Memory B cell (primary cell): ENCODE data around the gene CES3.

ENCODE experiments used
- ATAC-seq: fragments of 150-1000 bp; cut with Tn5 transposase; 2 replicates; pipeline ENCODE4 v1.10.0; 2021; ENCODE audit warnings: low read depth, mild to moderate bottlenecking, moderate library complexity
- DNase-seq, 2 donors: peaks; one replicate each; pipeline ENCODE4 v3.0.0; 2022; ENCODE audit warnings: low spot score in 2 of 2
- H3K27ac Mint-ChIP-seq: one replicate; pipeline ENCODE4 v1.8.0; 2022; ENCODE audit warnings: mild to moderate bottlenecking, moderate library complexity, mixed read lengths
- H3K27me3 Mint-ChIP-seq: one replicate; pipeline ENCODE4 v1.8.0; 2022; ENCODE audit warnings: mixed read lengths
- H3K36me3 Mint-ChIP-seq: one replicate; pipeline ENCODE4 v1.8.0; 2022; ENCODE audit warnings: mild to moderate bottlenecking, mixed read lengths
- H3K4me1 Mint-ChIP-seq: one replicate; pipeline ENCODE4 v1.8.0; 2022; ENCODE audit warnings: mixed read lengths
- H3K4me3 Mint-ChIP-seq: one replicate; pipeline ENCODE4 v1.8.0; 2022; ENCODE audit warnings: mild to moderate bottlenecking, moderate library complexity, mixed read lengths
- H3K9me3 Mint-ChIP-seq: one replicate; pipeline ENCODE4 v1.8.0; 2022; ENCODE audit warnings: mixed read lengths

The CES3 gene, protein sequence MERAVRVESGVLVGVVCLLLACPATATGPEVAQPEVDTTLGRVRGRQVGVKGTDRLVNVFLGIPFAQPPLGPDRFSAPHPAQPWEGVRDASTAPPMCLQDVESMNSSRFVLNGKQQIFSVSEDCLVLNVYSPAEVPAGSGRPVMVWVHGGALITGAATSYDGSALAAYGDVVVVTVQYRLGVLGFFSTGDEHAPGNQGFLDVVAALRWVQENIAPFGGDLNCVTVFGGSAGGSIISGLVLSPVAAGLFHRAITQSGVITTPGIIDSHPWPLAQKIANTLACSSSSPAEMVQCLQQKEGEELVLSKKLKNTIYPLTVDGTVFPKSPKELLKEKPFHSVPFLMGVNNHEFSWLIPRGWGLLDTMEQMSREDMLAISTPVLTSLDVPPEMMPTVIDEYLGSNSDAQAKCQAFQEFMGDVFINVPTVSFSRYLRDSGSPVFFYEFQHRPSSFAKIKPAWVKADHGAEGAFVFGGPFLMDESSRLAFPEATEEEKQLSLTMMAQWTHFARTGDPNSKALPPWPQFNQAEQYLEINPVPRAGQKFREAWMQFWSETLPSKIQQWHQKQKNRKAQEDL

DNA sequence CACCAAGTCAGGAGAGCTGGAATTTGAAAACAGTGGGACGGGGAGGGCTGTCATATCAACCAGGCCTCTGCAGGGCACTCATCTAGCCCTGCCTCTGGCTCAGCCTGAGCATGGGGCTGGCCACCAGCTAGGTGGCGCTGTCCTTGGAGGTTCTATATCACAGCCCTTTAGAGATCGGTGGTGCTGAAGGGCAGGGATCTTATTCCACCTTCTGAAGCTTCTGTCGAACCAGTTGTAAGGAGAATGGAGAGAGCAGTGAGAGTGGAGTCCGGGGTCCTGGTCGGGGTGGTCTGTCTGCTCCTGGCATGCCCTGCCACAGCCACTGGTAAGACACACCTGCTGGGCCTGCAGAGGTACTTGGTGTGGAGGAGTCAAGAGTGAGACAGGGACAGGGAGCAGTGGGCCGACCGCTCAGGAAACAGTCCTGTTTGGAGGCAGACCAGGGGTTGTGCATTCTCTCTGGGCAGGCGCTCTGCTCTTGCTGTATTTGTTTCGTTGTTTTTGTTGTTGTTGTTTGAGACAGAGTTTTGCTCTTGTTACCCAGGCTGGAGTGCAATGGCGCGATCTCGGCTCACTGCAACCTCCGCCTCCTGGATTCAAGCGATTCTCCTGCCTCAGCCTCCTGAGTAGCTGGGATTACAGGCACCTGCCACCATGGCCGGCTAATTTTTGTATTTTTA is at the start of gene CES3:
CES3 (plus strand) TSS at position 202 of the 680 bp plus-strand sequence; CDS start at position 244, 42 bp downstream.
- ATAC-seq (peak; percentile 90), DNase-seq (peak; percentile 27 to 39)
- peaks cover 4% of the 10 kb centered on the region for H3K27me3 Mint-ChIP-seq
- peak within 1 kb of the TSS; percentile 26 for H3K27ac Mint-ChIP-seq
- H3K4me3 Mint-ChIP-seq: peak within 1 kb of the TSS; percentile 64
- H3K36me3 Mint-ChIP-seq: no peaks in the 10 kb centered on the region
- peaks cover 22% of the 10 kb centered on the region for H3K4me1 Mint-ChIP-seq
- H3K9me3 Mint-ChIP-seq: no peaks in the 10 kb centered on the region

DNA sequence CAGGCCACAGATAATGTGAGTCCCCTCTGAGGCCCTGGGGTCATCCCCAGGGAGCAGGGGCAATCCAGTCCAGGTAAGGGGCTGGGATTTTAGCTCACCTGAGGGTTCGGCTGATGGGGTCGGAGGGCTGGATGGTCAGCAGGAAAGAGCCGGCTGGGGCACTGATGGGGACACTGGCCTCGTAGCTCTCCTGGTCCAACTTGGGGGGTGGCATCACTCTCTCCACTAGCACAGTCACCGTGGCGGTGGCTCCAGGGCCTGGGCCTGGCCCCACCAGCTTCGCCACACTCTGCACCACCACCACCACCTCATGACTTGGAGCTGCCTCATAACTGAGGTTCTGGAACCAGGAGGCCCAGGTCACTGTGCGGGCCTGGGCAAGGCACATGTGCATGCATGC is 49.3 kb upstream of the CES3 start:
- Mint-ChIP-seq H3K27me3 (peaks cover 14% of the 10 kb centered on the region), H3K27ac (no peak overlapping the region), H3K4me3 (no peak overlapping the region), H3K9me3 (no peaks in the 10 kb centered on the region), H3K36me3 (no peaks in the 10 kb centered on the region), H3K4me1 (no peaks in the 10 kb centered on the region)
- ATAC-seq: no peak
- DNase-seq: no peak

DNA sequence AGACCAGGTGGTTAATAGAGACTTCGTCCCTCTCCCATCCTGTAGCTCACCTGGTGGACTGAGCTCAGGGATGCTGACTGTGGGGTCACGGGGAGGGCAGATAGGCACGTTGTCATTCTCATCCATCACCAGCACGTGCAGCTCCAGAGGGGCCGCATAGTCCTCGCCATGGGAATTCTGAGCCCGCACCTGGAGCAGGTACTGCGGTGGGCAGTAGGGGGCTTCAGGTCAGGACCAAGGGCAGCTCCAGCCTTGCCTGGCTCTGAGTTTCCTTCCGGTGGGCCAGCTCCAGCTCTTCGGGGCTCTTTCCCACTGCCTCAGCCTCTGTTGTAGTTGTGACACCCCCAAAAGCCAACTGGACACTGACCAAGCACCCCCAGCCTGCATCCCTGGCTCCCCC is 48.0 kb upstream of the CES3 start:
- H3K36me3 Mint-ChIP-seq: no peaks in the 10 kb centered on the region
- peaks cover 14% of the 10 kb centered on the region for H3K27me3 Mint-ChIP-seq
- DNase-seq: no peak
- H3K4me1 Mint-ChIP-seq: no peaks in the 10 kb centered on the region
- H3K27ac Mint-ChIP-seq: no peak overlapping the region
- H3K9me3 Mint-ChIP-seq: no peaks in the 10 kb centered on the region
- no peak overlapping the region for H3K4me3 Mint-ChIP-seq
- no peak for ATAC-seq

DNA sequence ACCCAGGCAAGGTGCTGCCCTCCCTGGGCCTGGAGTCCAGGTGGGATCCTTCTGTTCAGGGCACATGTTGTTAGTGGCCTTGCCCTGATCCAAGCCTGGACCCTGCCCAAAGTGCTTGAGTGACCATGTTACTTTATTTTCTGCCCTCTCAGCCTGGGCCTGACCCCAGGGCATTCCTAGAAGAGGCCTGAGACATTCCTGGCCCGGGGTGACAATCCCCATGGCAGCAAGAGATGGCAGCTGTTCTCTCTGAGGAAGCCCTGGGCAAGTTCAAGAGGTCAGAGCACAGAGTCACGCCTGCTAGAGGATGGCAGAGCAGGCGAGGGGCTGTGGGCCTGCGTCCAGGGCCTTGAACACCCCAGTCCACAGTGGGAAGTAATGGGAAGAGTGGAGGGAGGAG is 47.4 kb upstream of the CES3 start:
- Mint-ChIP-seq H3K27me3 (peaks cover 14% of the 10 kb centered on the region), H3K4me3 (no peak overlapping the region), H3K36me3 (no peaks in the 10 kb centered on the region), H3K27ac (no peak overlapping the region), H3K9me3 (no peaks in the 10 kb centered on the region), H3K4me1 (no peaks in the 10 kb centered on the region)
- no peak for DNase-seq
- ATAC-seq: no peak

DNA sequence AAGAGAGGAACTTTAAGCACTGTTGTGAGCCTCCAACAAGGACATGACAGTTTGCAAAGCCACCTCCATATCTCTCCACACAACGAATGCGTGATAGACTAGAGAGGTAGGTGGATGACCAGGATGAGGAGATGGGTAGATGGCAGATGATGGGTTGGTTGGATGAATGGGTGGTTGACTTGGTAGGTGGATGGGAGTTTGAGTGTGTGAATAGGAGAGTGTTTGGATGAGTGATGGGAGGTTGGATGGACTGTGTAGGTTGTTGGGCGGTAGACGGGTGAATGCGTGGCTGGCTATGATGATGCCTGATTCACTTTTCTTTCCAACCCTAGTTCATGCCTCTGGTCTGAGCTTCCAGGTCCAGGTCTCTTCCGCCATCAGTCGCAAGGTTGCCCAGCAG is 46.5 kb upstream of the CES3 start:
- Mint-ChIP-seq H3K4me1 (no peaks in the 10 kb centered on the region), H3K36me3 (no peaks in the 10 kb centered on the region), H3K27ac (no peak overlapping the region)

DNA sequence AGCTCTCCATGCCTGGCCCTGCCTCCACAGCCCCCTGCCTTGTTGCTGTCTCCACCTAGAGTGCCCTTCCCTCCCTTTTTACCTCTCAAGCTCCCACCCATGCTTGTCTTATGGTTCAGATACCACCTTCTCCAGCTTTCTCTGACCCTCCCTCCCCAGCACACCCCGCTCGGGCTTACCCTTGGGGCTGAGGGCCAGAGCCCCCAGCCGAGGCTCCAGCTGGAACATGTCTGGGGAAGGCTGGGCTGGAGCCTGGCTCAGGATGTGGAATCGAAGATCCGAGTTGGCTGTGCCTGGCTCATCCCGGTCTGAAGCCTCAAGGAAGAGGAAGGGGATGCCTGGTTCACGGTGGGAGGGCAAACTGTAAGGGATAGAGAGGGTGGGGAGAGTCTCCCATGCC is 46.0 kb upstream of the CES3 start:
- peaks cover 14% of the 10 kb centered on the region for H3K27me3 Mint-ChIP-seq
- H3K4me1 Mint-ChIP-seq: no peaks in the 10 kb centered on the region
- H3K9me3 Mint-ChIP-seq: no peaks in the 10 kb centered on the region
- DNase-seq (no peak), ATAC-seq (no peak)
- H3K36me3 Mint-ChIP-seq: no peaks in the 10 kb centered on the region
- no peak overlapping the region for H3K4me3 Mint-ChIP-seq
- H3K27ac Mint-ChIP-seq: no peak overlapping the region

More for the DNA sequence above, 46.5 kb upstream of the CES3 start:
- H3K4me3 Mint-ChIP-seq: no peak overlapping the region
- DNase-seq: no peak
- peaks cover 18% of the 10 kb centered on the region for H3K27me3 Mint-ChIP-seq
- no peak for ATAC-seq
- no peaks in the 10 kb centered on the region for H3K9me3 Mint-ChIP-seq

DNA sequence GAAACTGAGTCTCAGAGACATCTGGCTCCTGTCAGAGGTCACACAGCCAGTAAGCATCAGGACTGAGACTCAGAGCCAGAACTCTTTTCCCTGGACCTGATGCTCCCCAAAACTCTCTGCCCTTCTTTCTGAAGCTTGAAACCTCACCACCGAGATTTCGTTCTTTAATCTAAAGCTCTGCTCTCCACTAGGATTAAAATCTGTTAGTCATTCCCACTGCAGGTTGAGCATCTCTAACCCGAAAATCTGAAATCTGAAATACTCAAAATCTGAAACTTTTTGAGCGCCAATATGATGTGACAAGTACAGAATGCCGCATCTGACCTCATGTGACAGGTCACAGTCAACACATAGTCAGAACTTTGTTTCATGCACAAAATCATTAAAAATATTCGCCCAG is 44.5 kb upstream of the CES3 start:
- DNase-seq (no peak), ATAC-seq (no peak)
- Mint-ChIP-seq H3K27me3 (peaks cover 14% of the 10 kb centered on the region), H3K9me3 (no peaks in the 10 kb centered on the region), H3K36me3 (no peaks in the 10 kb centered on the region), H3K27ac (no peak overlapping the region), H3K4me1 (no peaks in the 10 kb centered on the region), H3K4me3 (no peak overlapping the region)

DNA sequence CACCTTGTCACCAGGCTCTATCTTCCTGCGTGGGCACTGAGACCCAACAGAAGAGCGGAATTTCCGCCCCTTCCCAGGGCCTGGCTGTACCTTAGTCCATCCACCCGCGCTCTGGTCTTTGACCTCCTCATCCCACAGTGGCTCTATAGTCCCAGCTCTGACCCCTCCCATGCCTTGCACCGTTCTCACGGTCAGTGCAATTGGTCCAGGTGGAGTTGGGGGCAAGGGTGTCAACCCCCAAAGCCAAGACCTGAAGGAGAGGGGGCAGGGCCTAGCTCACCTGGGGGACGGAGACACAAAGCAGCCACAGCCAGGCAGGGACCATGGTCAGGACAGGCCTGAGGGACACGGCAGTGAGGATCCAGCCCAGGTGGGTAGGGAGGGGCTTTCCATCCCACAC is 43.3 kb upstream of the CES3 start:
- no peaks in the 10 kb centered on the region for H3K9me3 Mint-ChIP-seq
- ATAC-seq (no peak), DNase-seq (no peak)
- no peak overlapping the region for H3K27ac Mint-ChIP-seq
- peaks cover 10% of the 10 kb centered on the region for H3K27me3 Mint-ChIP-seq
- H3K4me3 Mint-ChIP-seq: no peak overlapping the region
- H3K36me3 Mint-ChIP-seq: no peaks in the 10 kb centered on the region
- H3K4me1 Mint-ChIP-seq: no peaks in the 10 kb centered on the region

DNA sequence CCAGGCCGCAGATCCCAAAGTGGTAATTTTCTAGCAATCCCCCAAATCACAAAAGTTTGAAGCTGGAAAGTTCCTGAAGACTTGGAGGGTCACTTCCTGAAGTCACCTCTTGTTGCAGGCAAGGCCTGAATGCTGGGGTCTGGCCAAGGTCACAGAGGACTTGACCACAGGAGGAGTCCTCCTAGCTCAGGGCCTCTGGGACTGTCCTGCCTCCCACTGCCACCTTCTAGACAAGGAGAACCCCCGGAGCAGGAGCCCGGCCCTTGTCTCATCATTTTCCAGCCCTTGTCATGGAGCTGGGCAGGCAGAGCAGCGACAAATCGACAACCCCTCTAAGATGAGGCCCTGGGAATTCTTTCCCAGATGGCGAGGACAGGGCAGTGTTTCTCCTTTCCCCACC is 42.7 kb upstream of the CES3 start:
- Mint-ChIP-seq H3K36me3 (no peaks in the 10 kb centered on the region), H3K9me3 (no peaks in the 10 kb centered on the region), H3K4me1 (no peaks in the 10 kb centered on the region), H3K27ac (no peak overlapping the region), H3K27me3 (peaks cover 12% of the 10 kb centered on the region), H3K4me3 (no peak overlapping the region)
- DNase-seq (no peak), ATAC-seq (no peak)

DNA sequence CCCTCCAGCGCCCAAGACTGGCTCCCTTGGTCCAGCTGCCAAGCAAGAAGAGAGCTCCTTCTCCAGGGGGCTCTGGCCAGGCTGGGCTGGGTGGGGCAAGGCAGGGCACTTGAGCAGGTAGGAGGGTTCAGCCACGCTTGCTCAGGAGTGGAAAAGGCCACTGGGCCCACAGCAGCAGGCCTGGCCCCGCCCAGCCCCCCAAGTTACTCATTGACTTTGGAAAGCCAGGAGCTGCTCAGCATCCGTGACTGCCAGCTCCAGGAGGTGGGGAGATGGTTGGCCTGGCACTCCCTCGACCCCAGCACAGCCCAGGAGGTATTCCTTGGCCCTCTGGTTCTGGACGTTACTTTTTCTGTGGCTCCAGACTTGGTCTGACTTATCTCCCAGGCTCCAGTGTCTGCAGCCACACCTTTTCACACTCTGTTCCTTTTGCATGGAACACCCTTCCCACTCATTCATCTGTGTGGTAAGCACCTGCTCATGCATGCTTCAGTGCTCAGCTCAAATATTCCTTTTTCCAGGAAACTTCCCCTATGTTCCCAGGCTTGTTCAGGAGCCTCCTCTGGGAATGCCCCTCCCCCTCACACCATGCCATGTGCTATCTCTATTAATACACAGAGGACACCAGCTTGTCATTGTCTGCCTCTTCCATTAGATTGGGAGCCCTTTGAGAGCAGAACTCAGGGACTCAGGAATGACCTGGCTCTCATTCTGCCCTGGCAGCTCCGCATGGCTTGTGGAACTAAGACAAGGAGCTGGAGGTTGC is 42.1 kb upstream of the CES3 start, which contains the start of gene CDH16:
CDH16 (minus strand) TSS at position 83 of the 766 bp plus-strand sequence. CDS start 820 bp downstream, outside the sequence.
- no peak within 1 kb of the TSS for H3K27ac Mint-ChIP-seq
- DNase-seq: no peak
- no peaks in the 10 kb centered on the region for H3K9me3 Mint-ChIP-seq
- peaks cover 17% of the 10 kb centered on the region for H3K27me3 Mint-ChIP-seq
- peaks cover 4% of the 10 kb centered on the region for H3K4me1 Mint-ChIP-seq
- no peak for ATAC-seq
- H3K4me3 Mint-ChIP-seq: no peak within 1 kb of the TSS
- H3K36me3 Mint-ChIP-seq: no peaks in the 10 kb centered on the region

DNA sequence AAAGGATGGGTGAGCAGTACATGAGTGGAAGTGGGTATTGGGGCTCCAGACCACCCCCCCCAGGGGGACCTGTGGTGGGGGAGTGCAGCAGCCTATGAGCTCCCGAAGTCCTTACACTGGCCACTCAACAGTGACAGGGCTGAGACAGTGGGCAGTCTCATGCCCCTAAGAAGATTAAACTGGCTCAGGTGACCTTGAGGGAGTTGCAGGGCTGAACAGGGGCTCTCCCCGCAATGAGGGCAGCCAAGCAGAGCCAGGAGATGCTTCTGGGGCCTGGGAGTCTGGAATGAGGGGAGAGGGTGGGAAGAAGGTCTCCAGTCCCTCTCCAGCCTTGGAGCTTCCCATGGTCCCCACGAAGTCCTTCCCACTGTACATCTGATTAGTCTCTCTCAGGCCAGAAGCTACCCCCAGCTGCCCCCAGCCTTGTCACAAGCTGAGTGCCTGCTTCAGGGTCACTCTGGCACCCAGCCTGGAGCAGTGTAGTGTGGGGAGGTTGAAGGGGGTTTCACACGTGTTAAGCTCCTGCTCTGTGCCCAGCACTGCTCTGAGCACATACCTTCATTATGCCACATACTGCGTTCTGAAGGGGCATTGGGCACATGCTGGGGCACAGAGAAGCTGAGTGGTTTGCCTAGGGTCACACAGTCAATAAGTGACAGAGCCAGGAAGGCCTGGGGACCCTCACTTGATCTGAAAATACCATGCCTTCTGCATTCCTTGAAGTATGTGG is 41.3 kb upstream of the CES3 start:
- no peak for ATAC-seq
- Mint-ChIP-seq H3K36me3 (no peaks in the 10 kb centered on the region), H3K9me3 (no peaks in the 10 kb centered on the region), H3K4me1 (peaks cover 6% of the 10 kb centered on the region), H3K27me3 (peaks cover 17% of the 10 kb centered on the region), H3K4me3 (no peak overlapping the region), H3K27ac (no peak overlapping the region)
- DNase-seq: no peak

DNA sequence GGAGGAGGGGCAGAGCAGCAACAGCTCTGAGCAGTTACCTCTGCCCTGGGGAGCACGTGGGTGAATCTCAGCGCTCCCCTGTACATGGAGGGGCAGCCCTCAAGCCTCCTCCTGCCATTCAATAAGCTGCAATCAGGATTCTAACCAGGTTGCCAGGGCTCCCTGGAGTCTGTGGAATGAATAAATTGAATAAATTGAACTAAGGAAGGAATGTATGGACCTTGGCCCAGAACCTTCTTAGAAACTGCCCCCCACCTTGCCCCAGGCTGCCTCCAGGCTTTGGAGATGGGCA is 40.8 kb upstream of the CES3 start:
- no peak overlapping the region for H3K27ac Mint-ChIP-seq
- no peaks in the 10 kb centered on the region for H3K36me3 Mint-ChIP-seq

DNA sequence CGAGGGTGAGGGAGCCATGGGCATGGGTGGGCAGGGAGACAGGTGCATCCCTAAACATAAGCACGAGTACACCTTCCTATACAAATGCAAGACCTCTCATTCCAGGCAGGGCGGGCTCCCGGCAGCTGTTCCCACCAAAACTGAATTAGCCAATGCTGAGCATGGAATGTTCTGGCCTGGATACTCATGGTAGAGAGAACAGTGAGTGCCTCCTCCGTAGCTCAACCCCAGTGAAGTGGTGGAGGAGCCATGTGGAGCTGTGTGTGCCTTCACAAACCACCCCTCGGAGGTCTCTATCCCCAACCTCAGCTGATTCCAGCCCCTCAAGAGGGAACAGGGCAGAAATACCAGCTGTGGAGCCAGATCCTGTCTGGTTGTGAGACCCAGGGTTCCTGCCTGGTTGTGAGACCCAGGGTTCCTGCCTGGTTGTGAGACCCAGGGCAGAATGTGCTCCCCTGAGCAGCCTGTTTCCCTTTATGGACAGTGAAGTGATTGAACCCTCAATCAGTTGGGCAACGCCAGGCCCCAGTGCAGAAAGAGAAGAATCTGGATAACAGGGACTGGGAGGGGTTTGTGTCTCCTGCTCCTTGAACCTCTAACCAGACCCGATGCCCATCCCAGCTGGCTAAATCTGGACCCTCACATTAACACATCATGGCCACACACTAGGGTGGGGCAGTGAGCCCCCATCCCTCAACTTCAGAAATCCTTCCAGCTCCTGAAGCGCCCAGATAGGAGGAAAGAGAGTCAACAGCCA is 40.0 kb upstream of the CES3 start:
- Mint-ChIP-seq H3K36me3 (no peaks in the 10 kb centered on the region), H3K4me1 (peaks cover 13% of the 10 kb centered on the region), H3K4me3 (no peak overlapping the region), H3K27ac (no peak overlapping the region), H3K9me3 (no peaks in the 10 kb centered on the region), H3K27me3 (peaks cover 24% of the 10 kb centered on the region)
- no peak for ATAC-seq
- no peak for DNase-seq

More for the DNA sequence above, 40.8 kb upstream of the CES3 start:
- Mint-ChIP-seq H3K27me3 (peaks cover 18% of the 10 kb centered on the region), H3K4me1 (peaks cover 6% of the 10 kb centered on the region), H3K4me3 (no peak overlapping the region), H3K9me3 (no peaks in the 10 kb centered on the region)
- DNase-seq (no peak), ATAC-seq (no peak)
